ENCODE results near the gene GTF3C5. TPM values are rescaled to one million over a fixed set of nuclear protein-coding genes. Genes with fewer than 3 reads are reported as not detected.
"Not testable (repeated sequence)": the region's sequence is repeated elsewhere in the genome, so short reads cannot be mapped to it uniquely, and the experiment has no call there.

GTF3C5 gene
- total and polyA plus RNA-seq, 2 of the 4 experiments (the other 2 are of a cell fraction), result 49.1 to 52.3 TPM

DNA sequence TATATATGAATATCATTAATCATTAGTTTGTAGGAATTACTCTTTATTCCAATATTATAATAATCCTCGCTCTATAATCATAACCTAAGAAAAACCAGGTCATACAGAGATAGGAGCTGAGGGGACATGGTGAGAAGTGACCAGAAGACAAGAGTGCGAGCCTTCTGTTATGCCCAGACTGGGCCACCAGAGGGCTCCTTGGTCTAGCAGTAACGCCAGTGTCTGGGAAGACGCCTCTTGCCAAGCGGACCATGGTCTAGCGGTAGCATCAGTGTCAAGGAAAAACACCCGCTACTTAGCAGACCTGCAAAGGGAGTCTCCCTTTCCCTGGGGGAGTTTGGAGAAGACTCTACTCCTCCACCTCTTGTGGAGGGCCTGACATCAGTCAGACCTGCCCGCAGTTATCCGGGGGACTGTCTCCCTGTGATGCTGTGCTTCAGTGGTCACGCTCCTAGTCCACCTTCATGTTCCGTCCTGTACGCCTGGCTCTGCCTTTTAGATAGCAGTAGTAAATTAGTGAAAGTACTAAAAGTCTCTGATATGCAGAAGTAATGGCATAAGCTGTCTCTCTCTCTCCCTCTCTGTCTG is 10.2 kb downstream of the GTF3C5 start:
- H3K4ac ChIP-seq (ENCODE audit: low read depth, low read length); H3K27ac ChIP-seq (ENCODE audit: insufficient read depth, low read length); H3K4me3 ChIP-seq (ENCODE audit: insufficient read depth, low read depth, low read length); H2BK20ac ChIP-seq (ENCODE audit: low read depth, low read length); H3K4me2 ChIP-seq (ENCODE audit: low read depth, low read length); H2BK15ac ChIP-seq (ENCODE audit: low read depth, low read length); H3K9me1 ChIP-seq (ENCODE audit: insufficient read depth, low read length); H3K23ac ChIP-seq (ENCODE audit: low read depth, low read length); H2AFZ ChIP-seq (replicated peaks; ENCODE audit: low read length, poor library complexity); H4K8ac ChIP-seq (ENCODE audit: low read depth in 2 of 2, low read length in 2 of 2); H3K9ac ChIP-seq (ENCODE audit: low read depth, low read length); H2BK5ac ChIP-seq (ENCODE audit: low read depth, low read length, poor library complexity, severe bottlenecking); BruUV-seq (replicated peaks); H4K5ac ChIP-seq (ENCODE audit: low read depth, low read length); H3K4me1 ChIP-seq (ENCODE audit: control insufficient read depth, insufficient read depth, low read length); H3K18ac ChIP-seq (ENCODE audit: low read depth, low read length); ATAC-seq (ENCODE audit: low read depth); H3K14ac ChIP-seq (replicated peaks; ENCODE audit: low read depth, low read length); H2AK9ac ChIP-seq (replicated peaks; ENCODE audit: low read depth, low read length, poor library complexity); H3K56ac ChIP-seq (ENCODE audit: extremely low read depth, insufficient read depth, low read length); H3K9me3 ChIP-seq (ENCODE audit: control insufficient read depth, insufficient read depth, low read length); H2AK5ac ChIP-seq (ENCODE audit: low read depth, low read length); H3K27me3 ChIP-seq (ENCODE audit: control insufficient read depth, insufficient read depth, low read length); H4K91ac ChIP-seq (ENCODE audit: insufficient read depth, low read depth, low read length); H2BK120ac ChIP-seq (ENCODE audit: low read depth, low read length); dilution Hi-C loops (cut with HindIII; ENCODE audit: low sequenced_read_pairs, unreplicated experiment): not testable (repeated sequence)
- DNase-seq, result peak; percentile 57
- intact Hi-C loops (cut with micrococcal nuclease), result loop anchor here (1.0 kb wide), 2 partner anchors 103 to 107 kb away; no protein-coding TSS in a partner anchor
- WGBS, 2 experiments (ENCODE audit: extremely low coverage in 2 of 2, insufficient read length in 1 of 2), result 100% methylated on average over 1 of the region's 12 CpGs; no CpG with 5 or more reads in 1 of the 2 experiments
- in situ Hi-C loops (cut with MboI; ENCODE audit: low sequenced_read_pairs), result loop anchor here (25.0 kb wide), 1 partner anchor 446 kb away; the partner anchor contains the start of gene SLC2A6
- peaks cover 40% of the 10 kb centered on the region for H4K20me1 ChIP-seq (ENCODE audit: insufficient read depth, low read length)
- TF ChIP-seq RAD21 (IDR thresholded peaks at IDR 0.05; ENCODE audit: low read length) (peak; percentile 65), SMC3 (IDR thresholded peaks at IDR 0.05; ENCODE audit: low read depth, low read length) (peak; percentile 58)
- TF ChIP-seq, protein P1, sequence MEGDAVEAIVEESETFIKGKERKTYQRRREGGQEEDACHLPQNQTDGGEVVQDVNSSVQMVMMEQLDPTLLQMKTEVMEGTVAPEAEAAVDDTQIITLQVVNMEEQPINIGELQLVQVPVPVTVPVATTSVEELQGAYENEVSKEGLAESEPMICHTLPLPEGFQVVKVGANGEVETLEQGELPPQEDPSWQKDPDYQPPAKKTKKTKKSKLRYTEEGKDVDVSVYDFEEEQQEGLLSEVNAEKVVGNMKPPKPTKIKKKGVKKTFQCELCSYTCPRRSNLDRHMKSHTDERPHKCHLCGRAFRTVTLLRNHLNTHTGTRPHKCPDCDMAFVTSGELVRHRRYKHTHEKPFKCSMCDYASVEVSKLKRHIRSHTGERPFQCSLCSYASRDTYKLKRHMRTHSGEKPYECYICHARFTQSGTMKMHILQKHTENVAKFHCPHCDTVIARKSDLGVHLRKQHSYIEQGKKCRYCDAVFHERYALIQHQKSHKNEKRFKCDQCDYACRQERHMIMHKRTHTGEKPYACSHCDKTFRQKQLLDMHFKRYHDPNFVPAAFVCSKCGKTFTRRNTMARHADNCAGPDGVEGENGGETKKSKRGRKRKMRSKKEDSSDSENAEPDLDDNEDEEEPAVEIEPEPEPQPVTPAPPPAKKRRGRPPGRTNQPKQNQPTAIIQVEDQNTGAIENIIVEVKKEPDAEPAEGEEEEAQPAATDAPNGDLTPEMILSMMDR (conservative IDR thresholded peaks at IDR 0.05; ENCODE audit: low read depth, low read length), result peak; percentile 55
- CTCF ChIA-PET, result interaction anchor here (1.0 to 1.5 kb wide), 2 partner anchors 11 to 145 kb away, joined by 3 read pairs; partner anchors contain the start of gene GTF3C5
- peaks cover 29 to 57% of the 10 kb centered on the region in 2 experiments for H3K79me1 ChIP-seq (ENCODE audit: low read depth in 1 of 2, low read length in 2 of 2)
- POLR2A ChIA-PET (ENCODE audit: unreplicated experiment), result interaction anchor here (1.3 kb wide), 1 partner anchor 11 kb away, joined by 4 read pairs; the partner anchor contains the start of gene GTF3C5
- peaks cover 39% of the 10 kb centered on the region for H3K36me3 ChIP-seq (ENCODE audit: control insufficient read depth, insufficient read depth, low read length)
